ENCODE data around the gene GAPVD1. TPM values are rescaled to one million over a fixed set of nuclear protein-coding genes. Genes with fewer than 3 reads are reported as not detected.
"Not testable (repeated sequence)": the region's sequence is repeated elsewhere in the genome, so short reads cannot be mapped to it uniquely, and the experiment has no call there.

Gene GAPVD1
- total RNA-seq, 2 experiments from 2014 or later, result 74.1 to 82.2 TPM

DNA sequence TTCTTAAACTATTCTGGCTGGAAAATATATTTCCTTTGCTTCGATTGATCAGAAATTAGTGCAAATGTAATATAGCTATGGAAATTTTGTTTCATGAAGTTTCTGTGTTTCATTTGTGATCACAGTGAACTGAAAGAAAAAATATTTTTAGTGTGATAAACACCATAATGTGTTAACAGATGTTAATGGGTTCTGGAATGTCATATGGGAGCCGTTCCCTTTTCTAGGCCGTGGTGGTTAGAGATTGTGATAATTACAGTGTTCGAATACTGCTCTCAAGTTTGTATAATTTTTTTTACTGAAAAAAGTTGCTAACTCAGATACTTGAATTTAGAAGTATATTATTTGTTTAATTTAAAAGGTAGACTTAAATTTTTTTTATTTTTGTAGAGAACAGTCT, 19.3 kb downstream of the GAPVD1 start:
- peaks cover 13% of the 10 kb centered on the region for H3K36me3 Mint-ChIP-seq (ENCODE audit: low read depth)
- Histone ChIP-seq H3K9me3 (ENCODE audit: control insufficient read depth in 1 of 2, insufficient read depth in 1 of 2, low read length in 2 of 2) (no peaks in the 10 kb centered on the region), H3K36me3 (ENCODE audit: insufficient read depth, low read length) (peaks cover 3% of the 10 kb centered on the region), H3K27me3 (ENCODE audit: control insufficient read depth in 1 of 2, insufficient read depth in 2 of 2, low read length in 2 of 2) (no peaks in the 10 kb centered on the region), H3K4me3 (ENCODE audit: low read length) (no peak overlapping the region), H3K27ac (ENCODE audit: low read depth in 1 of 2, low read length in 2 of 2) (no peak overlapping the region), H3K4me1 (ENCODE audit: insufficient read depth, low read length) (no peaks in the 10 kb centered on the region)
- intact Hi-C loops (cut with DNase I, micrococcal nuclease), result no loop called here
- TF ChIP-seq, protein P1, sequence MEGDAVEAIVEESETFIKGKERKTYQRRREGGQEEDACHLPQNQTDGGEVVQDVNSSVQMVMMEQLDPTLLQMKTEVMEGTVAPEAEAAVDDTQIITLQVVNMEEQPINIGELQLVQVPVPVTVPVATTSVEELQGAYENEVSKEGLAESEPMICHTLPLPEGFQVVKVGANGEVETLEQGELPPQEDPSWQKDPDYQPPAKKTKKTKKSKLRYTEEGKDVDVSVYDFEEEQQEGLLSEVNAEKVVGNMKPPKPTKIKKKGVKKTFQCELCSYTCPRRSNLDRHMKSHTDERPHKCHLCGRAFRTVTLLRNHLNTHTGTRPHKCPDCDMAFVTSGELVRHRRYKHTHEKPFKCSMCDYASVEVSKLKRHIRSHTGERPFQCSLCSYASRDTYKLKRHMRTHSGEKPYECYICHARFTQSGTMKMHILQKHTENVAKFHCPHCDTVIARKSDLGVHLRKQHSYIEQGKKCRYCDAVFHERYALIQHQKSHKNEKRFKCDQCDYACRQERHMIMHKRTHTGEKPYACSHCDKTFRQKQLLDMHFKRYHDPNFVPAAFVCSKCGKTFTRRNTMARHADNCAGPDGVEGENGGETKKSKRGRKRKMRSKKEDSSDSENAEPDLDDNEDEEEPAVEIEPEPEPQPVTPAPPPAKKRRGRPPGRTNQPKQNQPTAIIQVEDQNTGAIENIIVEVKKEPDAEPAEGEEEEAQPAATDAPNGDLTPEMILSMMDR (IDR thresholded peaks at IDR 0.05), result no peak
- no peak overlapping the region for H3K4me3 Mint-ChIP-seq
- ChIA-PET POLR2A (no interaction called here), CTCF (no interaction called here)
- no peaks in the 10 kb centered on the region for H3K27me3 Mint-ChIP-seq
- DNase-seq (no peak), ATAC-seq (ENCODE audit: poor library complexity) (no peak)
- peaks cover 16% of the 10 kb centered on the region for H3K4me1 Mint-ChIP-seq (ENCODE audit: low read depth)
- H3K9me3 Mint-ChIP-seq, result no peaks in the 10 kb centered on the region
- no peak overlapping the region for H3K27ac Mint-ChIP-seq

DNA sequence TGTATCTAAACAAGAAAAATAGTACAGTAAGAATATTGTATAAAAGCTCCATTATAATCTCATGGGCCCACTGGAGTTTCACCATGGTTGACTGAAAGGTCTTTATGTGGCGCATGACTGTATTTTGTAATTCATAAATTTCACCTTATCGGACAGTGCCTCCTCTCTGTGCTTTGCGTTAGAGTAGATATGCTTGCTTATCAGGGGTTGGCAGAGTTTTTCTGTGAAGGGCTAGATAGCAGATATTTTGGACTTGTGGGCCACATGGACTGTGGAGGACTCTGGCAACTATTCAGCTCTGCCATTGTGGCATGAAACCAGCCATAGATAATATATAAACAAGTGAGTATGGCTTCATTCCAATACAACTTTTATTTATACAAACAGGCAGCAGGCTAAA, 23.2 kb downstream of the GAPVD1 start:
- ATAC-seq (ENCODE audit: poor library complexity) (no peak), DNase-seq (no peak)
- POLR2A ChIA-PET, result interaction anchor here (0.6 kb wide), 1 partner anchor 10 kb away, joined by 3 read pairs; no protein-coding TSS in a partner anchor
- Histone ChIP-seq H3K4me3 (ENCODE audit: low read length) (no peak overlapping the region), H3K9me3 (ENCODE audit: control insufficient read depth in 1 of 2, insufficient read depth in 1 of 2, low read length in 2 of 2) (no peaks in the 10 kb centered on the region), H3K27ac (ENCODE audit: low read depth in 1 of 2, low read length in 2 of 2) (no peak overlapping the region), H3K36me3 (ENCODE audit: insufficient read depth, low read length) (peaks cover 5% of the 10 kb centered on the region), H3K27me3 (ENCODE audit: control insufficient read depth in 1 of 2, insufficient read depth in 2 of 2, low read length in 2 of 2) (no peaks in the 10 kb centered on the region), H3K4me1 (ENCODE audit: insufficient read depth, low read length) (peaks cover 2% of the 10 kb centered on the region)
- TF ChIP-seq, protein P1 (IDR thresholded peaks at IDR 0.05), result no peak
- H3K36me3 Mint-ChIP-seq (ENCODE audit: low read depth), result peaks cover 14% of the 10 kb centered on the region
- H3K4me1 Mint-ChIP-seq (ENCODE audit: low read depth), result peaks cover 9% of the 10 kb centered on the region
- intact Hi-C loops (cut with DNase I, micrococcal nuclease), result no loop called here
- H3K4me3 Mint-ChIP-seq, result no peak overlapping the region
- no peaks in the 10 kb centered on the region for H3K27me3 Mint-ChIP-seq
- no peaks in the 10 kb centered on the region for H3K9me3 Mint-ChIP-seq
- no peak overlapping the region for H3K27ac Mint-ChIP-seq
- CTCF ChIA-PET, result no interaction called here

DNA sequence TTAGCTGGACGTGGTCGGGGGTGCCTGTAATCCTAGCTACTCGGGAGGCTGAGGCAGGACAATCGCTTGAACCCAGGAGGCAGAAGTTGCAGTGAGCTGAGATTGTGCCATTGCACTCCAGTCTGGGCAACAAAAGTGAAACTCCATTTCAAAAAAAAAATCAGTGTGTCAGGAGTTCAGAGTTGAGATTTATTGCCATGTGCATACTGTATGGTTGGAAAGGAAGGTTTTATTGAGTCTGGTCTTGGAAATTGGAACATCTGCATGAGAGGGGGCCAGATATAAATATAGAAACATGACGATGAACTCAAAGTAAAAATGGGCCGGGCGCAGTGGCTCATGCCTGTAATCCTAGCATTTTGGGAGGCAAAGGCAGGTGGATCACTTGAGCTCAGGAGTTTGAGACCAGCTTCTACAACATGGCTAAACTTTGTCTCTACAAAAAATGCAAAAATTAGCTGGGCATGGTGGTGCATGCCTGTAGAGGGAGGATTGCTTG, 25.4 kb downstream of the GAPVD1 start:
- POLR2A ChIA-PET; H3K27ac ChIP-seq (ENCODE audit: low read depth in 1 of 2, low read length in 2 of 2); H3K36me3 ChIP-seq (ENCODE audit: insufficient read depth, low read length); H3K9me3 ChIP-seq (ENCODE audit: control insufficient read depth in 1 of 2, insufficient read depth in 1 of 2, low read length in 2 of 2); H3K4me3 Mint-ChIP-seq; H3K4me1 Mint-ChIP-seq (ENCODE audit: low read depth); H3K4me3 ChIP-seq (ENCODE audit: low read length); H3K27me3 Mint-ChIP-seq; H3K9me3 Mint-ChIP-seq; H3K27me3 ChIP-seq (ENCODE audit: control insufficient read depth in 1 of 2, insufficient read depth in 2 of 2, low read length in 2 of 2); ATAC-seq (ENCODE audit: poor library complexity); CTCF ChIA-PET; intact Hi-C loops (cut with DNase I, micrococcal nuclease); H3K27ac Mint-ChIP-seq; DNase-seq: not testable (repeated sequence)
- H3K4me1 ChIP-seq (ENCODE audit: insufficient read depth, low read length), result peaks cover 10% of the 10 kb centered on the region
- H3K36me3 Mint-ChIP-seq (ENCODE audit: low read depth), result peaks cover 14% of the 10 kb centered on the region

DNA sequence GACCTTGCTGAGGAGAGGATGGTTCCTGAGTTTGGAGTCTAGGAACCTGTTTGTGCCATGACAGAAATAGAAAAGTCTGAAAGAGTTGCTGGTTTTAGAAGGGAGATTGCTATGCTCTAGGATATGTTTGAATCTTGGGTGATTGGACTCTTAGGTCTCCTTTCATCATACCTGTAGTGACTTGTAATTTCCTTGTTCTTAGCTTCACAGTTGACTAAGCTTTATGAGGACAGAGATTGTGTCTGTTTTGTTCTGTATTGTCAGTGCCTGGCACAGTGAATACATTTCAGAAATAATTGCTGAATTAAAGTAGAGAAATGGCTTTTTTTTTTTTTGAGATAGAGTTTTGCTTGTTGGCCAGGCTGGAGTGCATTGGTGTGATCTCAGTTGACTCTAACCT, 31.5 kb downstream of the GAPVD1 start:
- H3K4me1 ChIP-seq (ENCODE audit: insufficient read depth, low read length), result peaks cover 12% of the 10 kb centered on the region
- intact Hi-C loops (cut with DNase I, micrococcal nuclease), result no loop called here
- POLR2A ChIA-PET, result interaction anchor here (1.7 kb wide), 1 partner anchor 52 kb away, joined by 5 read pairs; the partner anchor contains the start of gene HSPA5
- ATAC-seq (ENCODE audit: poor library complexity) (no peak), DNase-seq (no peak)
- no peak overlapping the region for H3K27ac ChIP-seq (ENCODE audit: low read depth in 1 of 2, low read length in 2 of 2)
- H3K4me3 ChIP-seq (ENCODE audit: low read length), result no peak overlapping the region
- peaks cover 10% of the 10 kb centered on the region for H3K36me3 ChIP-seq (ENCODE audit: insufficient read depth, low read length)
- H3K27me3 ChIP-seq (ENCODE audit: control insufficient read depth in 1 of 2, insufficient read depth in 2 of 2, low read length in 2 of 2), result no peaks in the 10 kb centered on the region
- H3K27ac Mint-ChIP-seq, result no peak overlapping the region
- TF ChIP-seq, protein P1 (IDR thresholded peaks at IDR 0.05), result no peak
- no peaks in the 10 kb centered on the region for H3K27me3 Mint-ChIP-seq
- CTCF ChIA-PET, result interaction anchor here (0.7 kb wide), 1 partner anchor 32 kb away, joined by 3 read pairs; the partner anchor contains the start of gene GAPVD1
- no peaks in the 10 kb centered on the region for H3K9me3 ChIP-seq (ENCODE audit: control insufficient read depth in 1 of 2, insufficient read depth in 1 of 2, low read length in 2 of 2)
- no peak overlapping the region for H3K4me3 Mint-ChIP-seq
- H3K36me3 Mint-ChIP-seq (ENCODE audit: low read depth), result peaks cover 15% of the 10 kb centered on the region
- no peaks in the 10 kb centered on the region for H3K9me3 Mint-ChIP-seq
- H3K4me1 Mint-ChIP-seq (ENCODE audit: low read depth), result peaks cover 12% of the 10 kb centered on the region

All from CD4-positive, alpha-beta T cell (primary cell).